Ishikawa (cell line): ENCODE measurements around the gene GOLGA8B.

ENCODE experiments used
- CEBPB ChIP-seq: IDR thresholded peaks from 2 replicates; pipeline ENCODE4 v1.6.1; 2012
- CREB1 ChIP-seq: IDR thresholded peaks from 2 replicates; pipeline ENCODE4 v1.6.1; 2012; ENCODE audit warnings: low read depth
- EGR1 ChIP-seq: IDR thresholded peaks from 2 replicates; pipeline ENCODE4 v1.6.1; 2012
- EP300 ChIP-seq: IDR thresholded peaks from 2 replicates; pipeline ENCODE4 v1.6.1; 2012; ENCODE audit warnings: borderline replicate concordance
- FOXM1 ChIP-seq: IDR thresholded peaks from 2 replicates; pipeline ENCODE4 v1.6.1; 2012; ENCODE audit warnings: low read depth, borderline replicate concordance
- NFIC ChIP-seq: IDR thresholded peaks from 2 replicates; pipeline ENCODE4 v1.6.1; 2012
- RAD21 ChIP-seq: IDR thresholded peaks from 2 replicates; pipeline ENCODE4 v1.6.1; 2012; ENCODE audit warnings: low read depth
- TAF1 ChIP-seq: IDR thresholded peaks from 2 replicates; pipeline ENCODE4 v1.6.1; 2012; ENCODE audit warnings: low read depth, mild to moderate bottlenecking
- TCF12 ChIP-seq: IDR thresholded peaks from 2 replicates; pipeline ENCODE4 v1.6.1; 2012; ENCODE audit warnings: low read depth
- TEAD4 ChIP-seq: IDR thresholded peaks from 2 replicates; pipeline ENCODE4 v1.6.1; 2012
- YY1 ChIP-seq: IDR thresholded peaks from 2 replicates; pipeline ENCODE4 v1.6.1; 2012; ENCODE audit warnings: low read depth
- ZBTB7A ChIP-seq: IDR thresholded peaks from 2 replicates; pipeline ENCODE4 v1.6.1; 2012; ENCODE audit warnings: low read depth
- TF ChIP-seq, protein P1 (sequence below): IDR thresholded peaks from 2 replicates; pipeline ENCODE4 v1.6.1; 2012
- TF ChIP-seq, protein P2 (sequence below): IDR thresholded peaks from 2 replicates; pipeline ENCODE4 v1.6.1; 2012
- TF ChIP-seq, protein P3 (sequence below): IDR thresholded peaks from 2 replicates; pipeline ENCODE4 v1.6.1; 2012; ENCODE audit warnings: low read depth, mild to moderate bottlenecking

The GOLGA8B gene

DNA sequence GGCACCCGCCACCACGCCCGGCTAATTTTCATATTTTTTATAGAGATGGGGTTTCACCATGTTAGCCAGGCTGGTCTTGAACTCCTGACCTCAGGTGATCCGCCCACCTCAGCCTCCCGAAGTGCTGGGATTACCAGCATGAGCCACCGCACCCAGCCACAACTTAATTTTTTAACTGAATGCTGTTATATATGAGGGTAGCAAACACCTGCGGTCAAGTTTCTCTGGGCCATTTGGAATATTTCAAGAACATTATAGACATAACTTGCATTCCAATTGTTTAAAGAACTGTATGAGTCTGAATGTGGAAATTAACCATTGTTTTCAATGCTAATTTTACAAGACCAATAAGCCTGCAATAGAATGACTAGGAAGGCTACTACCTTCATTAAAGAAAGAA is 35.7 kb upstream of the GOLGA8B start:
- TF ChIP-seq, protein P1, sequence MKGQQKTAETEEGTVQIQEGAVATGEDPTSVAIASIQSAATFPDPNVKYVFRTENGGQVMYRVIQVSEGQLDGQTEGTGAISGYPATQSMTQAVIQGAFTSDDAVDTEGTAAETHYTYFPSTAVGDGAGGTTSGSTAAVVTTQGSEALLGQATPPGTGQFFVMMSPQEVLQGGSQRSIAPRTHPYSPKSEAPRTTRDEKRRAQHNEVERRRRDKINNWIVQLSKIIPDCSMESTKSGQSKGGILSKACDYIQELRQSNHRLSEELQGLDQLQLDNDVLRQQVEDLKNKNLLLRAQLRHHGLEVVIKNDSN = no peak
- TF ChIP-seq ZBTB7A = no peak
- TF ChIP-seq, protein P2, sequence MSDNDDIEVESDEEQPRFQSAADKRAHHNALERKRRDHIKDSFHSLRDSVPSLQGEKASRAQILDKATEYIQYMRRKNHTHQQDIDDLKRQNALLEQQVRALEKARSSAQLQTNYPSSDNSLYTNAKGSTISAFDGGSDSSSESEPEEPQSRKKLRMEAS = no peak
- TF ChIP-seq TCF12 = no peak
- no peak for TF ChIP-seq EP300
- no peak for TF ChIP-seq TAF1
- TF ChIP-seq FOXM1 = no peak
- TF ChIP-seq TEAD4 = no peak
- TF ChIP-seq RAD21 = no peak
- TF ChIP-seq CREB1 = no peak
- no peak for TF ChIP-seq NFIC
- TF ChIP-seq EGR1 = no peak
- no peak for TF ChIP-seq YY1

DNA sequence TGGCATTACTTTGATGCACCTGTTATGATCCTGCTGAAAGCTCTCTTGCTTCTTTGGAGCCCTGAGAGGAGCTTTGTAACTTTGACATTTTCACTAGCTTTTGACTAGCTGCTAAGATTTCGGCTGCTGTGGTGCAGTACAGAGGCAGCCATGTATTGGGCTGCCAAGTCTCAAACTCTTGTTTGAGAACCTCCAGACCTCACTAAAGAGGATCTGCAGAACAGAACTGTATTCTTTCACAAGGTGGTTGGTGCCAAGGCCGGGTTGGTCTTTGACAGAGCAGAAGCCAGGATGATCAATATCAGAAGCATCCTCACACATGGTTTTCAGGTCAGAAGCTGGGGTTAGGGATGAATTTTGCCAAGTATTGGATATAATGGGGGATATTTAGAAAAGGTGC is 34.6 kb upstream of the GOLGA8B start:
- TF ChIP-seq TCF12 = no peak
- TF ChIP-seq ZBTB7A = no peak
- TF ChIP-seq, protein P2 = no peak
- TF ChIP-seq, protein P3, sequence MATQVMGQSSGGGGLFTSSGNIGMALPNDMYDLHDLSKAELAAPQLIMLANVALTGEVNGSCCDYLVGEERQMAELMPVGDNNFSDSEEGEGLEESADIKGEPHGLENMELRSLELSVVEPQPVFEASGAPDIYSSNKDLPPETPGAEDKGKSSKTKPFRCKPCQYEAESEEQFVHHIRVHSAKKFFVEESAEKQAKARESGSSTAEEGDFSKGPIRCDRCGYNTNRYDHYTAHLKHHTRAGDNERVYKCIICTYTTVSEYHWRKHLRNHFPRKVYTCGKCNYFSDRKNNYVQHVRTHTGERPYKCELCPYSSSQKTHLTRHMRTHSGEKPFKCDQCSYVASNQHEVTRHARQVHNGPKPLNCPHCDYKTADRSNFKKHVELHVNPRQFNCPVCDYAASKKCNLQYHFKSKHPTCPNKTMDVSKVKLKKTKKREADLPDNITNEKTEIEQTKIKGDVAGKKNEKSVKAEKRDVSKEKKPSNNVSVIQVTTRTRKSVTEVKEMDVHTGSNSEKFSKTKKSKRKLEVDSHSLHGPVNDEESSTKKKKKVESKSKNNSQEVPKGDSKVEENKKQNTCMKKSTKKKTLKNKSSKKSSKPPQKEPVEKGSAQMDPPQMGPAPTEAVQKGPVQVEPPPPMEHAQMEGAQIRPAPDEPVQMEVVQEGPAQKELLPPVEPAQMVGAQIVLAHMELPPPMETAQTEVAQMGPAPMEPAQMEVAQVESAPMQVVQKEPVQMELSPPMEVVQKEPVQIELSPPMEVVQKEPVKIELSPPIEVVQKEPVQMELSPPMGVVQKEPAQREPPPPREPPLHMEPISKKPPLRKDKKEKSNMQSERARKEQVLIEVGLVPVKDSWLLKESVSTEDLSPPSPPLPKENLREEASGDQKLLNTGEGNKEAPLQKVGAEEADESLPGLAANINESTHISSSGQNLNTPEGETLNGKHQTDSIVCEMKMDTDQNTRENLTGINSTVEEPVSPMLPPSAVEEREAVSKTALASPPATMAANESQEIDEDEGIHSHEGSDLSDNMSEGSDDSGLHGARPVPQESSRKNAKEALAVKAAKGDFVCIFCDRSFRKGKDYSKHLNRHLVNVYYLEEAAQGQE = no peak
- TF ChIP-seq TAF1 = no peak
- no peak for TF ChIP-seq NFIC
- TF ChIP-seq FOXM1 = no peak
- TF ChIP-seq CREB1 = no peak
- no peak for TF ChIP-seq TEAD4
- TF ChIP-seq RAD21 = no peak
- no peak for TF ChIP-seq EGR1
- no peak for TF ChIP-seq YY1
- TF ChIP-seq, protein P1 = no peak
- TF ChIP-seq CEBPB = no peak
- TF ChIP-seq EP300 = no peak

DNA sequence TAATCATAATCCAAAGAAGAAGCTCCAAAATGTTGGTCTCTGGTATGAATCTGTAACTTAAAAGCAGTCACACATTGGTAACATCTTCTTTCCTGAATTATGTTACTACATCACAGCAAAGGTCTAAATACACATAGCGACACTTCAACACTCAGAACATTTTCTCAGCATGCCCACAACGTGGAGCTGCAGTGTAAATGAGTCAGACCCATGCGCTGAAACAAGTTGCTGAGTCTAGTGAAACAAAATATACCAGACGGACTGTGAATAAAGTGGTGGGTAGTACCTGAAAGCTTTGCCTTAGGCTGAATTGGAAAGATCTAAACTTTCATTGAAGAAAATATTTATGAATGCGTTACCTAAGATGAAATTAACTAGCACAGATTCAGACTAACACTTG is 33.2 kb upstream of the GOLGA8B start:
- TF ChIP-seq RAD21 (peak; percentile 33; the same call in 1 of the 2 replicates), NFIC (no peak)

DNA sequence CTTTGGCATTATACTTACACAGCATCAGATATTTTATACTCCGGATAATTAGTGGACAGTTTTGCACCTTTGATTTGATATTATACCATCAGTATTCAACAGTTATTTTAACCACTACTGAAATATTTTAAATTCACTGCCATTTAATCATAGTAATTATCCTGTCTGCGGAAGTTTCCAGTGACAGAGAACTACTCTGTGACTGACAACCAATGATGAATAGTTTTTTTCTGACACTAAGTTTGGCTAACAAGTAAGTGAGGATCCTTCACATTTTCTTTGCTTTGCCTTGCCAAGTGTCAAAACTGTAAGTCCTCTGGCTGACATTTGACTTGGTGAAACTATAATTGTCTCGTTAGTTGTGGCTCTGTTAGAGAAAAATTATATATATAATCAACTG is 30.5 kb upstream of the GOLGA8B start:
- no peak for TF ChIP-seq EGR1

DNA sequence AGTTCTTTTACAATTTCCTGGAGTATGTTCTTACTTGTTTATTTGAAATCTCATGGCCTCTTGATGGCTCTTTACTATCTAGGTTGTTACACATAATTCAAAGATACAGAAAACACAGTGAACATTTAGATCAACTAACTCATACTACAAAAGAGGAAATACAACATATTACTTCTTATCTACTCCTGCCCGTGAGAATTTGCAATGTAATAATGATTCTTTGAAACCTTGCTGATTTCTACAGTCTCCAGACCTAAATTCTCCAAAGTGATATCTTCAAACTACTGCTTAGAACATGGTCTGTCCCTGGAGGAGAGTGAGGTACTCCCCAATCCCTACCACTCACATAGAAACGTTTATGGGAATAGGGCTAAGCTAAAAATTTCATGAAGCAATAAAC is 29.9 kb upstream of the GOLGA8B start:
- no peak for TF ChIP-seq TCF12
- TF ChIP-seq, protein P3 = no peak

DNA sequence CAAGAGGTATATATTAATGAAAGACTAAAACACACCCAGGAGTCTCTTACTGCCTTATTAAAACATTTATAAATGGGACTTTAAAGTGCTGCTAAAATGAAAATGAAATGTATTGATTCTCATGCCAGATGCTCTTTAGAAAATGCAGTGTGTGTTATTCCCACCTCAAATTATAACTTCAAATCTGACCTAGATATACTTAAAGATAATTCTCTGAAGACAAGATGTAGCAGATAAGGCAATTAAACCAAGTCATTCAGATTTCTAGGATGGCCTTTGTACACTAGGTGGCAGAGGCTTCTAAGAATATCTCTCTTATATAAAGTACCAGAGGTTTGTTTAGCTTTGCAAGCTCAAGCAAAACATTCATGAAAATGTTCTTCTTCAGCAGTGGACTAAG is 26.9 kb upstream of the GOLGA8B start:
- no peak for TF ChIP-seq EGR1
- TF ChIP-seq, protein P3 = no peak
- no peak for TF ChIP-seq YY1
- TF ChIP-seq, protein P2 = no peak
- no peak for TF ChIP-seq TEAD4
- no peak for TF ChIP-seq CEBPB
- TF ChIP-seq NFIC = no peak
- no peak for TF ChIP-seq CREB1
- TF ChIP-seq, protein P1 = no peak
- no peak for TF ChIP-seq EP300
- no peak for TF ChIP-seq RAD21
- no peak for TF ChIP-seq TAF1
- TF ChIP-seq ZBTB7A = no peak
- no peak for TF ChIP-seq FOXM1
- no peak for TF ChIP-seq TCF12
